ENCODE data around the gene RBM28. TPM values are rescaled to one million over a fixed set of nuclear protein-coding genes. Genes with fewer than 3 reads are reported as not detected.

The RBM28 gene
- total RNA-seq, 1 experiment from 2014 or later, result 54.1 TPM

DNA sequence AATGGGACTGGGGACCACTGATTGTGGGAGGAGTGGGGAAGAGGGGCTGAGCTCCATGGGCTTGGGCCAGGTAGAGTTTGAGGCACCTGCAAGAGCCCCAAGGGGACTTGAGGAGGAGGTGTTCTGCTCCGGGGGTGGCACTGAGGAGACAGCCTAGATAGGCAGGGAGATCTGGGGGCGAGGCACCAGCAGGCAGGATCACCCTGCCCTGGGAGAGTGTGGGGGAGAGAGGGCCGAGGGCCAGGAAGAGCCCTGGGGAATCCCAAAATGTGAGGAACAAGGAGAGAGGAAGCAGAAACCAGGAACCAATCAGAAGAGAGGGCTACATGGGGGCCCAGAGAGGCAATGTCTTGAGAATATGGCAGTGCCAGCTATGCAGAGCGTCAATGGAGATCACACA is 68.0 kb downstream of the RBM28 start:
- ChIA-PET CTCF (no interaction called here), POLR2A (no interaction called here)
- DNase-seq (ENCODE audit: low read depth, low spot score) (no peak), ATAC-seq (no peak)
- H3K4me1 ChIP-seq (ENCODE audit: control insufficient read depth, insufficient read depth, low read length), result no peaks in the 10 kb centered on the region
- H3K36me3 ChIP-seq (ENCODE audit: control insufficient read depth, insufficient read depth, low read length), result no peaks in the 10 kb centered on the region
- H3K27ac ChIP-seq (ENCODE audit: low read length), result no peak overlapping the region
- in situ Hi-C loops (cut with HindIII; ENCODE audit: low pct_unique_long_range_greater_than_20kb, low sequenced_read_pairs) (no loop called here), intact Hi-C loops (cut with micrococcal nuclease; ENCODE audit: unreplicated experiment) (no loop called here)
- H3K9me3 ChIP-seq (ENCODE audit: control insufficient read depth, insufficient read depth, low read depth, low read length), result peaks cover 7% of the 10 kb centered on the region; the same call in 1 of the 2 replicates
- 0 out of 2 replicates have a peak, but pooled peaks cover 2% of the 10 kb centered on the region for H3K27me3 ChIP-seq (ENCODE audit: control insufficient read depth, insufficient read depth, low read length)
- TF ChIP-seq, protein P1, sequence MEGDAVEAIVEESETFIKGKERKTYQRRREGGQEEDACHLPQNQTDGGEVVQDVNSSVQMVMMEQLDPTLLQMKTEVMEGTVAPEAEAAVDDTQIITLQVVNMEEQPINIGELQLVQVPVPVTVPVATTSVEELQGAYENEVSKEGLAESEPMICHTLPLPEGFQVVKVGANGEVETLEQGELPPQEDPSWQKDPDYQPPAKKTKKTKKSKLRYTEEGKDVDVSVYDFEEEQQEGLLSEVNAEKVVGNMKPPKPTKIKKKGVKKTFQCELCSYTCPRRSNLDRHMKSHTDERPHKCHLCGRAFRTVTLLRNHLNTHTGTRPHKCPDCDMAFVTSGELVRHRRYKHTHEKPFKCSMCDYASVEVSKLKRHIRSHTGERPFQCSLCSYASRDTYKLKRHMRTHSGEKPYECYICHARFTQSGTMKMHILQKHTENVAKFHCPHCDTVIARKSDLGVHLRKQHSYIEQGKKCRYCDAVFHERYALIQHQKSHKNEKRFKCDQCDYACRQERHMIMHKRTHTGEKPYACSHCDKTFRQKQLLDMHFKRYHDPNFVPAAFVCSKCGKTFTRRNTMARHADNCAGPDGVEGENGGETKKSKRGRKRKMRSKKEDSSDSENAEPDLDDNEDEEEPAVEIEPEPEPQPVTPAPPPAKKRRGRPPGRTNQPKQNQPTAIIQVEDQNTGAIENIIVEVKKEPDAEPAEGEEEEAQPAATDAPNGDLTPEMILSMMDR (IDR thresholded peaks at IDR 0.05), result no peak
- TF ChIP-seq TCF7L2 (IDR thresholded peaks at IDR 0.05; ENCODE audit: low read depth, low read length) (no peak), SIN3A (IDR thresholded peaks at IDR 0.05; ENCODE audit: borderline replicate concordance, insufficient read depth, low read depth, low read length) (no peak), POLR2AphosphoS5 (IDR thresholded peaks at IDR 0.05; ENCODE audit: low read depth, low read length) (no peak)
- TF ChIP-seq, protein P2, sequence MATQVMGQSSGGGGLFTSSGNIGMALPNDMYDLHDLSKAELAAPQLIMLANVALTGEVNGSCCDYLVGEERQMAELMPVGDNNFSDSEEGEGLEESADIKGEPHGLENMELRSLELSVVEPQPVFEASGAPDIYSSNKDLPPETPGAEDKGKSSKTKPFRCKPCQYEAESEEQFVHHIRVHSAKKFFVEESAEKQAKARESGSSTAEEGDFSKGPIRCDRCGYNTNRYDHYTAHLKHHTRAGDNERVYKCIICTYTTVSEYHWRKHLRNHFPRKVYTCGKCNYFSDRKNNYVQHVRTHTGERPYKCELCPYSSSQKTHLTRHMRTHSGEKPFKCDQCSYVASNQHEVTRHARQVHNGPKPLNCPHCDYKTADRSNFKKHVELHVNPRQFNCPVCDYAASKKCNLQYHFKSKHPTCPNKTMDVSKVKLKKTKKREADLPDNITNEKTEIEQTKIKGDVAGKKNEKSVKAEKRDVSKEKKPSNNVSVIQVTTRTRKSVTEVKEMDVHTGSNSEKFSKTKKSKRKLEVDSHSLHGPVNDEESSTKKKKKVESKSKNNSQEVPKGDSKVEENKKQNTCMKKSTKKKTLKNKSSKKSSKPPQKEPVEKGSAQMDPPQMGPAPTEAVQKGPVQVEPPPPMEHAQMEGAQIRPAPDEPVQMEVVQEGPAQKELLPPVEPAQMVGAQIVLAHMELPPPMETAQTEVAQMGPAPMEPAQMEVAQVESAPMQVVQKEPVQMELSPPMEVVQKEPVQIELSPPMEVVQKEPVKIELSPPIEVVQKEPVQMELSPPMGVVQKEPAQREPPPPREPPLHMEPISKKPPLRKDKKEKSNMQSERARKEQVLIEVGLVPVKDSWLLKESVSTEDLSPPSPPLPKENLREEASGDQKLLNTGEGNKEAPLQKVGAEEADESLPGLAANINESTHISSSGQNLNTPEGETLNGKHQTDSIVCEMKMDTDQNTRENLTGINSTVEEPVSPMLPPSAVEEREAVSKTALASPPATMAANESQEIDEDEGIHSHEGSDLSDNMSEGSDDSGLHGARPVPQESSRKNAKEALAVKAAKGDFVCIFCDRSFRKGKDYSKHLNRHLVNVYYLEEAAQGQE (IDR thresholded peaks at IDR 0.05; ENCODE audit: insufficient read depth in 1 of 2, low read depth in 2 of 2, low read length in 1 of 2), result no peak
- BruUV-seq (replicated peaks), result no TSS peak
- H3K4me3 ChIP-seq (ENCODE audit: low read depth in 2 of 2, low read length in 2 of 2), result no peak overlapping the region

DNA sequence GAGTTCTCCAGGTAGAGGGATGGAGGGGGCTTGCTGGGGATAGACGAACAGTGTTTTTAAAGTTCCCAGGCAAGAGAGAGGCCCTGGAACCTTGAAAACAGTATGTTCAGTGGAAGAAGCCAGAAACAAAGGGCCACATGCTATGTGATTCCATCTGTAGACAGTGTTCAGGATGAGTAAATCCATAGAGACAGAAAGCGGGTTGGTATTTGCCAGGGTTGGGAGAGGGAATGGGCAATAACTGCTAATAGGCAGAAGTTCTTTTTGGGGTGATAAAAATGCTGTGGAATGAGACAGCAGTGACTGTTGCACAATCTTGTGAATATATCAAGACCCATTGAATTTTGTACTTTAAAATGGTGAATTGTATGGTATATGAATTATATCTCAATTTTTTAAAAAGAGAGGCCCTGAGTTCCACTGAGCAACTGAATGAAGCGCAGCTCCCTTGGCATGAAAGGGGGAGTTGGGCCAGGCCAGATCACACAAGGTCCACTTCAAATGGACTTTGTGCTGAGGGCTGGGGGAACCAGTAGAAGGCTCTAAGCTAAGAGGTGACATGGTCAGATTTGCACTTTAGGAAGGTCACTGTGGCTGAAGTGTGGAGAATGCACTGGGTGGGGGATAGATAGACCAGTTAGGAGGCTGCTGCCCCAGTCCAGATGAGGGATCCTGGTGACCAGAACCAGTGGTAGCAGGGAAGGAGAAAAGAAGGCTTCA is 68.7 kb downstream of the RBM28 start:
- Histone ChIP-seq H3K9me3 (ENCODE audit: control insufficient read depth, insufficient read depth, low read depth, low read length) (peaks cover 4% of the 10 kb centered on the region; the same call in 1 of the 2 replicates), H3K36me3 (ENCODE audit: control insufficient read depth, insufficient read depth, low read length) (no peaks in the 10 kb centered on the region), H3K4me3 (ENCODE audit: low read depth in 2 of 2, low read length in 2 of 2) (no peak overlapping the region), H3K4me1 (ENCODE audit: control insufficient read depth, insufficient read depth, low read length) (no peaks in the 10 kb centered on the region), H3K27me3 (ENCODE audit: control insufficient read depth, insufficient read depth, low read length) (0 out of 2 replicates have a peak, but pooled peaks cover 2% of the 10 kb centered on the region), H3K27ac (ENCODE audit: low read length) (no peak overlapping the region)
- intact Hi-C loops (cut with micrococcal nuclease; ENCODE audit: unreplicated experiment), result no loop called here
- in situ Hi-C loops (cut with HindIII; ENCODE audit: low pct_unique_long_range_greater_than_20kb, low sequenced_read_pairs), result no loop called here
- ChIA-PET CTCF (no interaction called here), POLR2A (no interaction called here)
- TF ChIP-seq, protein P1 (IDR thresholded peaks at IDR 0.05), result no peak
- TF ChIP-seq, protein P2 (IDR thresholded peaks at IDR 0.05; ENCODE audit: insufficient read depth in 1 of 2, low read depth in 2 of 2, low read length in 1 of 2), result no peak
- no peak for TF ChIP-seq SIN3A (IDR thresholded peaks at IDR 0.05; ENCODE audit: borderline replicate concordance, insufficient read depth, low read depth, low read length)
- no peak for TF ChIP-seq POLR2AphosphoS5 (IDR thresholded peaks at IDR 0.05; ENCODE audit: low read depth, low read length)
- no peak for TF ChIP-seq TCF7L2 (IDR thresholded peaks at IDR 0.05; ENCODE audit: low read depth, low read length)
- BruUV-seq (replicated peaks), result no TSS peak
- DNase-seq (ENCODE audit: low read depth, low spot score) (no peak), ATAC-seq (no peak)

Data from Panc1 (cell line).